Thymus (tissue), 11 donors: ENCODE results near the gene NOVA1. TPM values are rescaled to one million over a fixed set of nuclear protein-coding genes. Genes with fewer than 3 reads are reported as not detected.

Source experiments
- DNase-seq, 9 donors: peaks; one replicate each; pipeline ENCODE4 v3.0.0-alpha.2; 2013; ENCODE audit warnings: low spot score in 9 of 9, low read depth in 6 of 9, missing footprints in 1 of 9
- H3K27ac ChIP-seq, 2 donors: one replicate each; pipeline ENCODE4 v1.5.1; 2013; ENCODE audit warnings: control low read depth in 1 of 2, low read depth in 1 of 2, low read length in 1 of 2, mild to moderate bottlenecking in 1 of 2, moderate library complexity in 1 of 2
- H3K27me3 ChIP-seq, 2 donors: one replicate each; pipeline ENCODE4 v1.5.1; 2013; ENCODE audit warnings: low read length in 1 of 2; ENCODE audit not compliant: control insufficient read depth in 2 of 2, insufficient read depth in 1 of 2
- H3K36me3 ChIP-seq, 2 donors: one replicate each; pipeline ENCODE4 v1.5.1; 2013; ENCODE audit warnings: low read length in 1 of 2, mild to moderate bottlenecking in 1 of 2, moderate library complexity in 1 of 2; ENCODE audit not compliant: control insufficient read depth in 2 of 2, insufficient read depth in 2 of 2
- H3K4me1 ChIP-seq, 2 donors: one replicate each; pipeline ENCODE4 v1.5.1; 2013; ENCODE audit warnings: low read length in 2 of 2; ENCODE audit not compliant: control insufficient read depth in 2 of 2, insufficient read depth in 2 of 2
- H3K4me3 ChIP-seq, 2 donors: one replicate each; pipeline ENCODE4 v1.5.1; 2013; ENCODE audit warnings: low read length in 2 of 2, control low read depth in 1 of 2, mild to moderate bottlenecking in 1 of 2
- H3K9me3 ChIP-seq, 2 donors: one replicate each; pipeline ENCODE4 v1.5.1; 2013; ENCODE audit warnings: low read length in 1 of 2, mild to moderate bottlenecking in 1 of 2; ENCODE audit not compliant: control insufficient read depth in 2 of 2, insufficient read depth in 1 of 2
- WGBS: extraction: QIAGEN DNeasy Blood & Tissue Kit; methylation state at CpG from one replicate; pipeline ENCODE4 v1.1.7; 2013; 5-methylcytosine and 5-hydroxymethylcytosine counted together
- polyA plus RNA-seq: library from polyadenylated mRNA; stranded (reverse); fragments of 200-250 nt; gene quantifications from one replicate; pipeline ENCODE4 v1.2.3, GENCODE V29; 2013
- total RNA-seq: library from RNA; stranded (reverse); fragments of 120-200 nt; gene quantifications from one replicate; pipeline ENCODE4 v1.2.4, GENCODE V29; 2013
- donor health status: healthy.

Gene NOVA1
- total and polyA plus RNA-seq, 2 donors = 0.94 to 2.0 TPM

GRCh38 chr14:26538176-26538575 is 59.7 kb downstream of the NOVA1 start:
- DNase-seq = no peak
- H3K4me3 ChIP-seq = no peak overlapping the region
- no peaks in the 10 kb centered on the region for H3K36me3 ChIP-seq
- H3K4me1 ChIP-seq = no peaks in the 10 kb centered on the region
- WGBS = 96% methylated on average over 1 of the region's 1 CpG
- H3K27me3 ChIP-seq = no peaks in the 10 kb centered on the region
- H3K9me3 ChIP-seq = no peaks in the 10 kb centered on the region
- no peak overlapping the region for H3K27ac ChIP-seq

- Histone ChIP-seq H3K4me3 (no peak overlapping the region), H3K4me1 (no peaks in the 10 kb centered on the region), H3K36me3 (no peaks in the 10 kb centered on the region), H3K27me3 (no peaks in the 10 kb centered on the region), H3K9me3 (no peaks in the 10 kb centered on the region), H3K27ac (no peak overlapping the region)
- 87% methylated on average over 3 of the region's 3 CpGs for WGBS
- no peak for DNase-seq
These were observed 65.9 kb downstream of the NOVA1 start for GRCh38 chr14:26531894-26532293.

- DNase-seq = no peak
- no peak overlapping the region for H3K4me3 ChIP-seq
- H3K27me3 ChIP-seq = no peaks in the 10 kb centered on the region
- no peak overlapping the region for H3K27ac ChIP-seq
- no peaks in the 10 kb centered on the region for H3K4me1 ChIP-seq
- no peaks in the 10 kb centered on the region for H3K36me3 ChIP-seq
- H3K9me3 ChIP-seq = no peaks in the 10 kb centered on the region
- WGBS = 94% methylated on average over 7 of the region's 7 CpGs
These were observed 69.2 kb downstream of the NOVA1 start for GRCh38 chr14:26528415-26529182.

- DNase-seq = no peak
- H3K27ac ChIP-seq = no peak overlapping the region
- no peaks in the 10 kb centered on the region for H3K27me3 ChIP-seq
- no peaks in the 10 kb centered on the region for H3K9me3 ChIP-seq
- H3K4me3 ChIP-seq = no peak overlapping the region
- H3K4me1 ChIP-seq = no peaks in the 10 kb centered on the region
- H3K36me3 ChIP-seq = no peaks in the 10 kb centered on the region
- WGBS = 89% methylated on average over 3 of the region's 3 CpGs
These were observed 70.7 kb downstream of the NOVA1 start for GRCh38 chr14:26527095-26527494.

- DNase-seq = no peak
- no peak overlapping the region for H3K4me3 ChIP-seq
- H3K27me3 ChIP-seq = no peaks in the 10 kb centered on the region
- WGBS = 99% methylated on average over 1 of the region's 1 CpG
- H3K9me3 ChIP-seq = no peaks in the 10 kb centered on the region
- H3K27ac ChIP-seq = no peak overlapping the region
- H3K4me1 ChIP-seq = no peaks in the 10 kb centered on the region
- H3K36me3 ChIP-seq = no peaks in the 10 kb centered on the region
These were observed 71.7 kb downstream of the NOVA1 start for GRCh38 chr14:26526137-26526536.

GRCh38 chr14:26525085-26525484 is 72.7 kb downstream of the NOVA1 start:
- Histone ChIP-seq H3K4me1 (no peaks in the 10 kb centered on the region), H3K4me3 (no peak overlapping the region), H3K9me3 (no peaks in the 10 kb centered on the region), H3K27ac (no peak overlapping the region), H3K36me3 (no peaks in the 10 kb centered on the region), H3K27me3 (no peaks in the 10 kb centered on the region)
- DNase-seq = no peak

- WGBS = 87% methylated on average over 2 of the region's 2 CpGs
- H3K4me3 ChIP-seq = no peak overlapping the region
- H3K9me3 ChIP-seq = no peaks in the 10 kb centered on the region
- no peaks in the 10 kb centered on the region for H3K27me3 ChIP-seq
- H3K4me1 ChIP-seq = no peaks in the 10 kb centered on the region
- H3K27ac ChIP-seq = no peak overlapping the region
- no peaks in the 10 kb centered on the region for H3K36me3 ChIP-seq
- no peak for DNase-seq
These were observed 74.9 kb downstream of the NOVA1 start for GRCh38 chr14:26522967-26523366.

- Histone ChIP-seq H3K27ac (no peak overlapping the region), H3K27me3 (no peaks in the 10 kb centered on the region), H3K36me3 (no peaks in the 10 kb centered on the region), H3K4me3 (no peak overlapping the region), H3K9me3 (no peaks in the 10 kb centered on the region), H3K4me1 (no peaks in the 10 kb centered on the region)
- DNase-seq = no peak
These were observed 80.1 kb downstream of the NOVA1 start for GRCh38 chr14:26517771-26518170.

GRCh38 chr14:26500028-26500427 is 97.8 kb downstream of the NOVA1 start:
- no peak overlapping the region for H3K27ac ChIP-seq
- H3K27me3 ChIP-seq = no peaks in the 10 kb centered on the region
- DNase-seq = no peak
- no peak overlapping the region for H3K4me3 ChIP-seq
- no peaks in the 10 kb centered on the region for H3K4me1 ChIP-seq
- no peaks in the 10 kb centered on the region for H3K36me3 ChIP-seq
- H3K9me3 ChIP-seq = no peaks in the 10 kb centered on the region
- WGBS = 89% methylated on average over 2 of the region's 2 CpGs
